Stomach (tissue), 9 donors: ENCODE data around the gene JAML. TPM values are rescaled to one million over a fixed set of nuclear protein-coding genes. Genes with fewer than 3 reads are reported as not detected.
"Not testable (repeated sequence)": the region's sequence is repeated elsewhere in the genome, so short reads cannot be mapped to it uniquely, and the experiment has no call there.

Experiments used
- DNase-seq, 2 donors: peaks; one replicate each; pipeline versions ENCODE4 v3.0.0 to v3.0.0-alpha.2; 2013 to 2019
- H3K27ac ChIP-seq, 5 donors: fragments of 200-600 bp in 4 of 5; sonication (generic) in 4 of 5; one replicate each; pipeline ENCODE4 v1.5.1; 2013 to 2019; ENCODE audit warnings: mild to moderate bottlenecking in 1 of 5, moderate library complexity in 1 of 5
- H3K27me3 ChIP-seq, 3 donors: fragments of 200-600 bp; sonication (generic); one replicate each; pipeline ENCODE4 v1.5.1; 2017 to 2019; ENCODE audit warnings: mixed run types in 1 of 3
- H3K36me3 ChIP-seq, 4 donors: fragments of 200-600 bp; sonication (generic); 1 replicate in 3 of 4; 2 replicates in 1 of 4; pipeline ENCODE4 v1.5.1; 2016 to 2019
- H3K4me1 ChIP-seq, 4 donors: fragments of 200-600 bp; sonication (generic); one replicate each; pipeline ENCODE4 v1.5.1; 2016 to 2019
- H3K4me3 ChIP-seq, 4 donors: fragments of 200-600 bp; sonication (generic) in 3 of 4; one replicate each; pipeline ENCODE4 v1.5.1; 2016 to 2019; ENCODE audit warnings: mild to moderate bottlenecking in 1 of 4
- H3K9me3 ChIP-seq, 4 donors: fragments of 200-600 bp; sonication (generic); one replicate each; pipeline ENCODE4 v1.5.1; 2016 to 2019
- CTCF ChIP-seq, 7 experiments: fragments of 450-650 bp in 4 of 7; fragments of 200-600 bp in 3 of 7; sonication (generic) in 3 of 7; IDR thresholded peaks; one replicate each; pipeline ENCODE4 v1.5.1; 2016 to 2019; ENCODE audit warnings: antibody characterized with exemption in 7 of 7, control low read depth in 2 of 7, mild to moderate bottlenecking in 1 of 7
- EP300 ChIP-seq: sonication (generic); formaldehyde crosslinking; IDR thresholded peaks from one replicate; pipeline ENCODE4 v1.6.1; 2017; ENCODE audit warnings: antibody characterized with exemption
- POLR2A ChIP-seq, 4 donors: fragments of 450-650 bp; IDR thresholded peaks; one replicate each; pipeline ENCODE4 v1.6.1; 2016; ENCODE audit warnings: antibody characterized with exemption in 4 of 4, control low read depth in 2 of 4, mild to moderate bottlenecking in 1 of 4, moderate library complexity in 1 of 4
- POLR2AphosphoS5 ChIP-seq, 3 donors: sonication (generic); formaldehyde crosslinking; IDR thresholded peaks; one replicate each; pipeline ENCODE4 v1.6.1; 2016; ENCODE audit warnings: antibody characterized with exemption in 3 of 3
- WGBS, 5 donors: extraction: QIAGEN DNeasy Blood & Tissue Kit in 3 of 5; methylation state at CpG; one replicate each; pipeline versions ENCODE4 v1.1.5 to v1.1.7; 2013 to 2018; 5-methylcytosine and 5-hydroxymethylcytosine counted together
- intact Hi-C: fragments of 100-400 bp; cut with DNase I; formaldehyde crosslinking; loops from one replicate; pipeline ENCODE4 v1.15.1; 2023; ENCODE audit warnings: low total_unique reads
- polyA plus RNA-seq, 3 donors: library from polyadenylated mRNA; stranded (reverse); fragments of 200-250 nt; gene quantifications; one replicate each; pipeline ENCODE4 v1.2.3, GENCODE V29; 2013
- total RNA-seq, 5 donors: library from RNA; depleted of rRNA; stranded (reverse); fragments of >200 nt; gene quantifications; one replicate each; pipeline versions ENCODE4 v1.1.0 to v1.2.3, GENCODE V29; 2014 to 2016
- donor health status: healthy with polysubstance abuse.
- donor health status: Bipolar disorder and iron deficiency.
- donor health status: healthy.

JAML gene
- total and polyA plus RNA-seq, 8 donors: 3.7 to 35.0 (median 12.8) TPM

- Histone ChIP-seq H3K36me3 (no peaks in the 10 kb centered on the region), H3K4me1 (peaks cover 0 to 8% (median 3%) of the 10 kb centered on the region in 4 donors), H3K9me3 (no peaks in the 10 kb centered on the region), H3K4me3 (no peak overlapping the region), H3K27ac (peak overlapping the region in 2 of 5 donors; percentile 19 to 33), H3K27me3 (peaks cover 0 to 17% (median 0%) of the 10 kb centered on the region in 3 donors)
- DNase-seq: no peak
- TF ChIP-seq POLR2A (IDR thresholded peaks at IDR 0.05) (no peak), POLR2AphosphoS5 (IDR thresholded peaks at IDR 0.05) (no peak), CTCF (IDR thresholded peaks at IDR 0.05) (no peak), EP300 (no peak)
- WGBS, 5 donors: 85 to 98% (median 92%) methylated on average over 12 of the region's 12 CpGs
- intact Hi-C loops: no loop called here
Measured at GRCh38 chr11:118184784-118185579, 39.8 kb downstream of the JAML start.

DNA sequence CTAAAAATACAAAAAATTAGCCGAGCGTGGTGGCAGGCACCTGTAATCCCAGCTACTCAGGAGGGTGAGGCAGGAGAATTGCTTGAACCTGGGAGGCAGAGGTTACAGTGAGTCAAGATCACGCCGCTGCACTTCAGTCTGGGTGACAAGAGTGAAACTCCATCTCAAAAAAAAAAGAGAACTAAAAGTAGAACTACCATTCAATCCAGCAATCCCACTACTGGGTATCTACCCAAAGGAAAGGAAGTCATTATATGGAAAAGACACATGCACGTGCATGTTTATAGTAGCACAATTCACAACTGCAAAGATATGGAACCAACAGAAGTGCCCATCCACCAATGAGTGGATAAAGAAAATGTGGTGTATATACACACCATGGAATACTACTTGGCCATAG, 41.1 kb downstream of the JAML start:
- peaks cover 0 to 17% (median 0%) of the 10 kb centered on the region in 3 donors for H3K27me3 ChIP-seq
- H3K4me3 ChIP-seq, H3K36me3 ChIP-seq, DNase-seq, H3K4me1 ChIP-seq, H3K27ac ChIP-seq, intact Hi-C loops, H3K9me3 ChIP-seq: not testable (repeated sequence)
- 74 to 95% (median 92%) methylated on average over 5 of the region's 5 CpGs for WGBS, 5 donors

DNA sequence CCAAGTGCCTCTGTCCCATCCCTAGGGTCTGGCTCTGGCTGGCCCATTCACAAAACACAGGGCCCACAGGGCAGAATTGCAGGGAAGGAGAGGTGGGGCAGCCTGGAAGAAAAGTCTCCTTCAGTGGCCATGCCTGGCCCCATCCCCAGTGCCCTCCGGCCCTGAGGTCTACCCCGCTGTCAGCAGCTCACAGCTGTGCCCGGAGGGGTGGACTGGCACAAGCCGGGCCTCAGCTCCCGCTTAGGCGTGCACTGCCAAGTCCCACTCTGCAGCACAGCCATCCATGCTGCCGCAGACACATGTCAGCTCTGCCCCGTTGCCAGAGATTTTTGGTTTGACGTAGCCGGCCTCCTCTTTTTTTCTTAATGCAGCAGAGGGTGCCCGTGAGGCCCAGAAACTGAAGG, 44.5 kb downstream of the JAML start:
- DNase-seq: peak in 1 of 2 donors; percentile 89
- H3K4me3 ChIP-seq: no peak overlapping the region
- H3K27me3 ChIP-seq: peaks cover 0 to 29% (median 0%) of the 10 kb centered on the region in 3 donors
- no peaks in the 10 kb centered on the region for H3K36me3 ChIP-seq
- intact Hi-C loops: no loop called here
- TF ChIP-seq POLR2AphosphoS5 (IDR thresholded peaks at IDR 0.05): no peak
- TF ChIP-seq EP300: no peak
- no peak for TF ChIP-seq CTCF (IDR thresholded peaks at IDR 0.05)
- no peak for TF ChIP-seq POLR2A (IDR thresholded peaks at IDR 0.05)
- H3K27ac ChIP-seq: no peak overlapping the region
- peaks cover 0 to 17% (median 7%) of the 10 kb centered on the region in 4 donors for H3K4me1 ChIP-seq
- H3K9me3 ChIP-seq: no peaks in the 10 kb centered on the region
- 32 to 52% (median 40%) methylated on average over 7 to 11 of the region's 11 CpGs for WGBS, 5 donors

DNA sequence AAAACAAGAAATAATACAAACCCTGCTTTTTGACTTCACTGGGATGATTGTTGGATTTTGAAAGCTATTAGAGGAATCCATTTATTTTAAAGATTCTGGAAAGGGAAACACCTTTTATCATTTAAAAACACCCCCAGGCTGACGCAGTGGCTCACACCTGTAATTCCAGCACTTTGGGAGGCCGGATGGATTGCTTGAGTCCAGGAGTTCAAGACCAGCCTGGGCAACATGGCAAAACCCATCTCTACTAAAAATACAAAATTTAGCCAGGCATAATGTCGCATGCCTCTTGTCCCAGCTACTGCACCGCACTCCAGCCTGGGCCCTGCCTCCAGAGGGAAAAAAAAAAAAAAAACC, 48.1 kb downstream of the JAML start:
- no peaks in the 10 kb centered on the region for H3K36me3 ChIP-seq
- intact Hi-C loops: no loop called here
- H3K27me3 ChIP-seq: peaks cover 0 to 47% (median 0%) of the 10 kb centered on the region in 3 donors
- H3K4me1 ChIP-seq: peaks cover 0 to 26% (median 8%) of the 10 kb centered on the region in 4 donors
- H3K27ac ChIP-seq: no peak overlapping the region
- no peak for DNase-seq
- TF ChIP-seq POLR2AphosphoS5 (IDR thresholded peaks at IDR 0.05) (no peak), CTCF (IDR thresholded peaks at IDR 0.05) (no peak), POLR2A (IDR thresholded peaks at IDR 0.05) (no peak), EP300 (no peak)
- H3K9me3 ChIP-seq: no peaks in the 10 kb centered on the region
- 86 to 90% (median 89%) methylated on average over 4 of the region's 4 CpGs for WGBS, 5 donors
- no peak overlapping the region for H3K4me3 ChIP-seq
